HG02938 (cell line): ENCODE results near the gene TIMM10B.

ENCODE experiments used
- ATAC-seq: cut with Tn5 transposase; IDR thresholded peaks from one replicate; pipeline ENCODE4 v1.9.1; 2021; ENCODE audit warnings: mild to moderate bottlenecking, moderate library complexity; ENCODE audit not compliant: unreplicated experiment

The TIMM10B gene

GRCh38 chr11:6469599-6469998, 11.7 kb upstream of the TIMM10B start:
- no peak for ATAC-seq

GRCh38 chr11:6472934-6473333, 8.4 kb upstream of the TIMM10B start:
- no peak for ATAC-seq

GRCh38 chr11:6473451-6474412, 7.6 kb upstream of the TIMM10B start, which contains the start of gene TRIM3:
Gene TRIM3 (minus strand): TSS chr11:6473941. CDS start chr11:6465695, 8,246 bp downstream.
- ATAC-seq, result no peak

- no peak for ATAC-seq
Measured at GRCh38 chr11:6474413-6474792, 6.9 kb upstream of the TIMM10B start.

- ATAC-seq, result no peak
Measured at GRCh38 chr11:6474806-6475500, 6.3 kb upstream of the TIMM10B start.

GRCh38 chr11:6475936-6476335, 5.4 kb upstream of the TIMM10B start:
- no peak for ATAC-seq

GRCh38 chr11:6476571-6476970, 4.7 kb upstream of the TIMM10B start:
- no peak for ATAC-seq

GRCh38 chr11:6480299-6480914, 894 bp upstream of the TIMM10B start:
- ATAC-seq, result no peak

- peak; percentile 2 for ATAC-seq
Measured at GRCh38 chr11:6481924-6482275, 599 bp downstream of the TIMM10B start.

GRCh38 chr11:6482441-6482840, 1.1 kb downstream of the TIMM10B start:
- no peak for ATAC-seq

- ATAC-seq, result no peak
Measured at GRCh38 chr11:6483015-6483414, 1.7 kb downstream of the TIMM10B start.

GRCh38 chr11:6485661-6486060, 4.4 kb downstream of the TIMM10B start:
- ATAC-seq, result no peak

GRCh38 chr11:6486256-6486655, 5.0 kb downstream of the TIMM10B start:
- ATAC-seq, result no peak

GRCh38 chr11:6486938-6487337, 5.6 kb downstream of the TIMM10B start:
- ATAC-seq, result no peak

GRCh38 chr11:6488342-6488741, 7.0 kb downstream of the TIMM10B start:
- ATAC-seq, result no peak

GRCh38 chr11:6488821-6489220, 7.5 kb downstream of the TIMM10B start:
- no peak for ATAC-seq

GRCh38 chr11:6489306-6489705, 8.0 kb downstream of the TIMM10B start:
- no peak for ATAC-seq

GRCh38 chr11:6497069-6497839, 16.0 kb downstream of the TIMM10B start, which contains the start of gene DNHD1:
Gene DNHD1 (plus strand): TSS chr11:6497280. CDS start chr11:6498216, 936 bp downstream.
- no peak for ATAC-seq

GRCh38 chr11:6498121-6498520, 16.8 kb downstream of the TIMM10B start:
- ATAC-seq, result no peak

GRCh38 chr11:6498544-6498943, 17.2 kb downstream of the TIMM10B start:
- no peak for ATAC-seq

GRCh38 chr11:6502382-6502781, 21.1 kb downstream of the TIMM10B start:
- no peak for ATAC-seq
